GM04503 (cell line): ENCODE data around the gene ADM5.

ENCODE experiments used
- DNase-seq: peaks from one replicate; pipeline ENCODE4 v3.0.0-alpha.2; 2012; ENCODE audit warnings: low read depth

ADM5 gene, protein sequence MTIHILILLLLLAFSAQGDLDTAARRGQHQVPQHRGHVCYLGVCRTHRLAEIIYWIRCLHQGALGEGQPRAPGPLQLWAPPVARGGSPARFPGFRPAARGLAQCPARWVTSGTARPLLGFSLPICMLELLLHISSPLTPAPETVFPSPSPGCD

DNA sequence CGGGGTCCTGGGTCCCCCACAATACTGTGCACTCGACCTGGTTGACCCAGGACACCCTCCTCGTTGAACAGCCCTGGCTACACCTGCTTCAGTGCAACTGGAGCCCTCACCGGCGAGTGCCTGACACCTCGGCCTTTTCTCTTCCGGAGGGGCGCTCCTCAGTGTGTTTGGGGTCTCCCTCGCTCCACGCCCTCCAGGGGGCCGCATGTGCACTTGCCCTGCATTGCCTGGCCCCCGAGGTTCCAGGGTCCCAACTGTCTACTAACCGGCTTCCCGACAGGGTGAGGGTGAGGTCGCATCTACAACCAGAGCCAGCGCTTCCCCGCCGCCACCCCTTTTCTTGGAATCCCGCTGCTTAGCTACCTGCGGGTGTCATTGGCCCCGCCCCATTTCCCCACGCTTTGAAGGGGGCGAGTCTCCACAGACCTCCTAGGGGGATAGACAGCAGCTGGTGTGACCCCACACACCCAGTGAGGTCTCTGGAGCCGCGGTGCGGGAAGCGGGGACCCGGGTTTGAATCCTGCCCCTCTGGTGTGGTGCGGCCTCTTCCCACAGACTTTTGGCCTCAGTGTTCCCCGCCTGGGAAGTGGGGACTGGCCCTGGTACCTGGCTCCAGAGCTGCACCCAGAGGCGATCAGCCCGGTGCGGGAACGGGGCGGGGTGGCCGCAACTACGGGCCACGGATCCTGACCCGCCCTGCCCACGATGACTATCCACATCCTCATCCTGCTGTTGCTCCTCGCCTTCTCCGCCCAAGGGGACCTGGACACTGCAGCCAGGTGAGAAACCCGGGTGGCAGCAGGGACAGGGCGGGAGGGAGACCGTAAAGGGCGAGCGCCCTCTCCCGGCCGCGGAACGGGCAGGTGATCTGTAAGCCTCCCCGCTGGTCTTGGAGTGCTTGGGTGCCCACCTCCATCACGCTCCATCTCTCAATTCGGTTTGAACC lies at the start of gene ADM5:
ADM5 (plus strand) TSS at position 462 of the 946 bp plus-strand sequence; CDS start at position 706, 244 bp downstream.
- no peak for DNase-seq

DNA sequence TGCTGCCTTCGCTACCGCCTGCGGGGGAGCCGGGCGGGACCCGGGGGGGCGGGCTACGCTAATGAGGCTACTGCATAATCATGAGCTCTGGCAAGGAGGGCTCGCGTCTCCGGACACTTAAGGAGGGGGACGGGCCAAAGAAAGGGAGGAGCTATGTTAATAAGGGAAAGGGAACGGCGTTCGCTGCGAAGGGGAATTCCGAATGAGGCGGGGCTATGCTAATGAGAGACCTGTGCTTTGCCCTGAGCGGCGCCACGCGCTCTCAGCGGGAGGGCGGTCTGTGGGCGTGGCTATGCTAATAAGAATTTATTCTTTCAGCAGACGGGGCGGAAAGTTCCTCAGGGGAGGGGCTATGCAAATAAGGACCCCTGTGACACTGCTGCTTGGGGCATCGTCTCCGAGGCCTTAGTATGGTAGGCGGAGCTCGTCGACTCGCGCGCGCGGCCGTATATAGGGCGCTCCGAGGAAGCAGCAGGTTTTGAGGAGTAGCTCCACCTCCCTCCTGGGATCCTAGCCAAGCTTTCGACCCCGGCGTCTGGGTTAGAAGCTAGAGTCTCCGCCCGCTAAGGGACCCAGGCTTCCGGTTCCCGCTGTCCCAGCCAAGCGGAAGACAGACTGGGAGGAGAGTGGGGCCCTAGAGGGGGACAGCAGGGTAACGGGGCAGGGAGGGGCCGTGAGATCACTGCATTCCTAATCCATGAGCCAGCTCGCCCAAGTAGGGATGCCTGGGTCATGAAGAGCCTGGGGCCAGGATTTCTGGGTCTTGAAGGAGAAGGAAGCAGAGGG lies 49.1 kb upstream of the ADM5 start, which contains the start of gene RRAS:
RRAS (minus strand) TSS at position 31 of the 786 bp plus-strand sequence. CDS start 45 bp downstream, outside the sequence.
- peak; percentile 99 for DNase-seq

DNA sequence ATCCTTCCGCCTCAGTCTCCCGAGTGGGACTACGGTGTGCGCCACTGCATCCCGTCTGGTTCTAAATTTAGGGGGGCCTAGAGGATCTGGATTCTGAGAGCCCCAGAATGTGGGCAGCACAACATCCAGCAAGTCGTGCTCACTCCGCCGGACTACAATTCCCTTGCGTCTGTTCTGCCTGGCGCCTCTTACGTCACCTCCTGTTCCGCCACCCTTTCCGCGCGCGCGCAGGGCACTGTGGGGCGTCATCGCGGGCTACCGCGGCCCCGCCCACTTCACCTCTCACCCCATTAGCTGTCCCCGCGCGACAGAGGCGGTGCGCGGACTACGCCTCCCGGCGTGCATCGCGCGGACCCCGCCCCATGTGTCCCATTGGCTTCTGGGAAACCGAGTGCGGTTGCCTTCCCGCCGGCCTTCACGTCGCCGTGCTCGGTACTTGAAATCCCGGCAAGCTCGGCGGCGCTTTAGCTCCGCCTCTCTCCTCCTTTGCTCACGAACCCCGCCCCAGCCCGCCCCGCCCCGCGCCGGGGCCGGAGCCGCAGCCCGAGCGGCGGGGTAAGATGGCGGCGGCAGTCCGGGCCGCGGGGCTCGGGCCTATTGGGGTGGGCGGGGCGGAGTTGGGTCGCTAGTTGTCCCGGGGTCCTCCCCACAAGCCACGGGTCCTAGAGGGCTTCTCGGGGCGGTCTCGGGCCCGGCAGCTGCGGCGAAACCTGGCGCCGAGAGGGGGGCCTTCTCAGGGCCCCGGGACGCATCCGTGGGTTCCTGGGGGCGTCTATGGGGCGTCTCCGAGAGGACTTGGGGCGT lies 47.5 kb upstream of the ADM5 start, which contains the start of gene SCAF1:
SCAF1 (plus strand) TSS at position 522 of the 804 bp plus-strand sequence. CDS start 2,818 bp downstream, outside the sequence.
- peak; percentile 93 for DNase-seq

DNA sequence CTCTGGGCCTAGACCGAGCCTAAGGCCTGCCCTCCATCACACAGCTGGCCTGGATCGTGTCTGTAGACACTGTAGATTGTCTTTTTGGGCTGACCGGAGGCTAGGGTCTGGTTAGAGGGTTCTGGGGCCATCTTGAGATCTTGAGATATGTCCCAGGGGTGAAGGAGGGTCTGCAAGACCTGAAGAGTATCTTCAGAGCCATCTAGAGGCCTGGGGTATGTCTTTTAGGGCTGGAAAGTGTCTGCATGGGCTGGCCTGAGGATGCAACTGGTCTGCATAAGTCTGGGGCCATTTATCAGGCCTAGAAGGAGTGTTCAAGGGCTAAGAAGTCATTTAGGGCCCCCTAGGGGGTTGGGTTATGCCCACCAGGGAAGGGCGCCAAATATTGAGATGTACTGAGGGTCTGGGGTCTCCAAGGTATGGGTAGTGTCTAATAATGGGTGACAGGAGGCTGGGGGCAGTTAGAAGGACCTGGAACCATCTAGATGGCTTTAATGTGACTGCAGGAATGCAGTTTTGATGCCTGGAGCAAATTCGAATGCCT lies 46.8 kb upstream of the ADM5 start:
- DNase-seq = no peak

DNA sequence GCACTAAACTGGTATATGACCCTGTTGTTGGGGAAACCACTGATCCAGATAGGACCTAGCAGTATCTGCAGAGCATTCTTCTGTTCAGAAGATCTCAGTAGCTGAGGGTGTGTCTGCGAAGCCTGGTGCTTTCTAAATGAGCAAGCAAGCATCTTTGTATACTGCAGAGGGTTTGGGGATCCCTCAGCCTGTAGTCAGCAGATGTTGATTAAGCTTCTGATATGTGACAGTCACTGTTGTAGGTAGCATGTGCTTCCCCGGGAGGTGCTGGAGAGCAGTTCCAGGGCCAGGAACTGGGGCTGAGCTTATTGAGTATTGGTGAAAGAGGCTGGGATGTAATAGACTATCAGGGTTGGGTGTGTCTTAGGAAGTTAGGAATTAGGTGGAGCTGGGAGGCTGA lies 45.9 kb upstream of the ADM5 start:
- no peak for DNase-seq

DNA sequence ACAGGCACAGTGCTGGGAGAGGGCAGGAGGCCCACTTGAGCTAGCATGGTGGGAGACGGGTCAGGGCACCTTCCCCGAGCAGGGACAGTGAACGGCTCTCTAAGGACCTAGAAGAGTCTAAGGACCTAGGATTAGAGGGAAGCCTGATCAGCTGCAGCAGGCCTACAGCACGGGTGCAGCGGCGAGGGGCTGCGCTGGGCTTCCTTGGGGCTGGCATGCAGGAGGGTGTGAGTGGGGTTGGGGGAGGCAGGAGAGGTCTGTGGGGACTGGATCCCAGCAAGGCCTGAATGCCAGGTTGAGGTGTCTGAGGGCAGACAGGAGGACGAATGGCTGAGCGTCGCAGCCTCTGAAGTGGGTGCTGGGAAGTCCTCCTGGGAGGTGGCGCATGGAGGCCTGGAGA lies 43.8 kb upstream of the ADM5 start:
- no peak for DNase-seq

DNA sequence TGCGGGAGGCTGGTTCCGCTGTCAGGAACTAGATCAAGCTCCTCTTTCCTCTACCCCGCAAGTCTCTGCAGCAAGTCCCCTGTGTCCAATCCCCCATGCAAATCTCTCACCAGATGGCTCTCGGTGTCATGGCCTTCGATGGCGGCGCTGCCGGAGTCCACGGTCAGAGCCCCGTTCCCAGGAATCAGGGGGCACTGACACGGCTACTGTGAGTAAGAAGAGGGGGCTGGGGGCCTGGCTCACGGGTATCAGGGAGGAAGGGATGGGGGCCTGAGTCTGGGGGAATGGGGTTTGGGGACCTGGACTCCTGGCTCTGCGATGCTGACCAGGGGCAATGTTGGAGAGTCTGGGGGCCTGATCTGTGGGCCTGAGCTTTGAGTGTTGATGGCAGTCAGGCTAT lies 43.4 kb upstream of the ADM5 start:
- DNase-seq = no peak

DNA sequence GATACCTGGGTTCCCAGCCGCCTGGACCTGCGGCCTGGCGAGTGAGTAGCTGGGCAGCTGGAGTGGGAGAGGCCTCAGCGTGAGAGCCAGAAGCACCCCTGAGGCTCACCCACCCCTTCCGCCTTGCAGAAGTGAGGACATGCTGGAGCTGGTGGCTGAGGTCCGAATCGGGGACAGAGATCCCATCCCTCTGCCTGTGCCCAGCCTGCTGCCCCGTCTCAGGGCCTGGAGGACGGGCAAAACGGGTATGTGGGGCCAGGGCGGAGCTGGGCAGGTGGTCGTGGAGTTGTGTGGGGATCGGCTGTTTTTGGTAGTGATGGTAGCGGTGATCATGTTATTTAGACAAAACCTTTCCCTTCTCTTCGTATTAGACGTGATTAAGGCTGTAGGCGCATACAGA lies 42.8 kb upstream of the ADM5 start:
- no peak for DNase-seq

DNA sequence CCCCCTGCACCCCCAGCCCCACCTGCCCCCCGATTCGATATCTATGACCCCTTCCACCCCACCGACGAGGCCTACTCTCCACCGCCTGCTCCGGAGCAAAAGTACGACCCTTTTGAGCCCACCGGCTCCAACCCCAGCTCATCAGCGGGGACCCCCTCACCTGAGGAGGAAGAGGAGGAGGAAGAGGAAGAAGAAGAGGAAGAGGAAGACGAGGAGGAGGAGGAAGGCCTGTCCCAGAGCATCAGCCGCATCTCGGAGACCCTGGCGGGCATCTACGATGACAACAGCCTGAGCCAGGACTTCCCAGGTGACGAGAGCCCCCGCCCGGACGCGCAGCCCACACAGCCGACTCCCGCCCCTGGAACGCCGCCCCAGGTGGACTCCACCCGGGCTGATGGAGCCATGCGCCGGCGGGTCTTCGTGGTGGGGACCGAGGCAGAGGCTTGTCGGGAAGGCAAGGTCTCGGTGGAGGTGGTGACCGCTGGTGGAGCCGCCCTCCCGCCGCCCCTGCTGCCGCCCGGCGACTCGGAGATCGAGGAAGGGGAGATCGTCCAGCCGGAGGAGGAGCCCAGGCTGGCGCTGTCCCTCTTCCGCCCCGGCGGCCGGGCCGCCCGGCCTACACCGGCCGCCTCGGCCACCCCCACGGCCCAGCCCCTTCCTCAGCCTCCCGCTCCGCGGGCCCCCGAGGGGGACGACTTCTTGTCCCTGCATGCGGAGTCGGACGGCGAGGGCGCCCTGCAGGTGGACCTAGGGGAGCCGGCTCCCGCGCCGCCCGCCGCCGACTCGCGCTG lies 38.2 kb upstream of the ADM5 start:
- DNase-seq = no peak

DNA sequence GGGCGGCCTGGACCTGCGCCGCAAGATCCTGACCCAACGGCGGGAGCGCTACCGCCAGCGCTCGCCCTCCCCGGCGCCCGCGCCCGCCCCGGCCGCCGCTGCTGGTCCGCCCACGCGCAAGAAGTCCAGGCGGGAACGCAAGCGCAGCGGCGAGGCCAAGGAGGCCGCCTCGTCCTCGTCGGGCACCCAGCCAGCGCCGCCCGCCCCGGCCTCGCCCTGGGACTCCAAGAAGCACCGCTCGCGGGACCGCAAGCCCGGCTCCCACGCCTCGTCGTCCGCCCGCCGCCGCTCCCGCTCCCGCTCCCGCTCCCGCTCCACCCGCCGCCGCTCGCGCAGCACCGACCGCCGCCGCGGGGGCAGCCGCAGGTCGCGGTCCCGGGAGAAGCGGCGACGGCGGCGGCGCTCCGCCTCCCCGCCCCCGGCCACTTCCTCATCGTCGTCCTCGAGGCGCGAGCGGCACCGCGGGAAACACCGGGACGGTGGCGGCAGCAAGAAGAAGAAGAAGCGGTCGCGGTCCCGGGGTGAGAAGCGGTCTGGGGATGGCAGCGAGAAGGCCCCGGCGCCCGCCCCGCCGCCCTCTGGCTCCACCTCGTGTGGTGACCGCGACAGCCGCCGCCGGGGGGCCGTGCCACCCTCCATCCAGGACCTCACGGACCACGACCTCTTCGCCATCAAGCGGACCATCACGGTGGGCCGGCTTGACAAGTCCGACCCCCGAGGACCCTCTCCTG lies 37.4 kb upstream of the ADM5 start:
- DNase-seq = no peak

DNA sequence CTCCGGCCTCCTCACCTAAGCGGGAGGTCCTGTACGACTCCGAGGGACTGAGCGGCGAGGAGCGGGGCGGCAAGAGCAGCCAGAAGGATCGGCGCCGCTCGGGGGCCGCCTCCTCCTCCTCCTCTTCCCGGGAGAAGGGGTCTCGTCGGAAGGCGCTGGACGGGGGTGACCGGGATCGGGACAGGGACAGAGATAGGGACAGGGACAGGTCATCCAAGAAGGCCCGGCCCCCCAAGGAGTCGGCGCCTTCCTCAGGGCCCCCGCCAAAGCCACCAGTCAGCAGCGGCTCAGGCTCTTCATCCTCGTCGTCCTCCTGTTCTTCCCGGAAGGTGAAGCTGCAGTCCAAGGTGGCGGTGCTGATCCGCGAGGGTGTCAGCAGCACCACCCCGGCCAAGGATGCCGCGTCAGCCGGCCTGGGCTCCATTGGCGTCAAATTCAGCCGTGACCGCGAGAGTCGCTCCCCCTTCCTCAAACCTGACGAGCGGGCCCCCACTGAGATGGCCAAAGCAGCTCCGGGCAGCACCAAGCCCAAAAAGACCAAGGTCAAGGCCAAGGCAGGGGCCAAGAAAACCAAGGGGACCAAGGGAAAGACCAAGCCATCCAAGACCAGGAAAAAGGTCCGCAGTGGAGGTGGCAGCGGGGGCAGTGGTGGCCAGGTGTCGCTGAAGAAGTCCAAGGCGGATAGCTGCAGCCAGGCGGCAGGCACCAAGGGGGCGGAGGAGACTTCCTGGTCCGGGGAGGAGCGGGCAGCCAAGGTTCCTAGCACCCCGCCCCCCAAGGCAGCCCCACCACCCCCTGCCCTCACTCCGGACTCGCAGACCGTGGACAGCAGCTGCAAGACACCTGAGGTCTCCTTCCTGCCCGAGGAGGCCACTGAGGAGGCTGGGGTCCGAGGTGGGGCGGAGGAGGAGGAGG lies 36.6 kb upstream of the ADM5 start:
- no peak for DNase-seq

DNA sequence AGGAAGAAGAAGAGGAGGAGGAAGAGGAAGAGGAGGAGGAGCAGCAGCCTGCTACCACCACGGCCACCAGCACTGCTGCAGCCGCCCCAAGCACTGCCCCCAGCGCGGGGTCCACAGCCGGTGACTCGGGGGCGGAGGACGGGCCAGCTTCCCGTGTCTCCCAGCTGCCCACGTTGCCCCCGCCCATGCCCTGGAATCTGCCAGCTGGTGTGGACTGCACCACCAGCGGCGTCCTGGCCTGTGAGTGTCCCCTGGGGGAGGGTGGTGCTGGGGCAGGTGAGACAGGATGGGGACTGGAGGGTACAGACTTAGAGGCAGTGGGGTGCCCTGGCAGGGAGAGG lies 36.0 kb upstream of the ADM5 start:
- no peak for DNase-seq

DNA sequence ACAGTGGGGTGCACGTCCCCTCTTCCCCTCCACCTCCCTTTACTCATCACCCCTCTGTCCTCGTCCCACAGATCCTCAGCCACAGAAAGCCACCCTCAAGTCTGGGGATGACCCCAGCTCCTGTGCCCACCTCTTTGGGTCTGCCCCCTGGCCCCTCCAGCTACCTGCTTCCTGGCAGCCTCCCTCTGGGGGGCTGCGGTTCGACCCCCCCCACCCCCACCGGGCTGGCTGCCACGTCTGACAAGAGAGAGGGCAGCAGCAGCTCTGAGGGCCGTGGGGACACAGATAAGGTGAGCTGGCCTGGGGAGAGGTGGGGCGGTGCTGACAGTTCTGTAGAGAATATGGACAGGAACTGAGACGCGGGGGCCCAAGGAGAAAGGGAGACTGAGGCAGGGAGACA lies 34.8 kb upstream of the ADM5 start:
- DNase-seq = no peak

DNA sequence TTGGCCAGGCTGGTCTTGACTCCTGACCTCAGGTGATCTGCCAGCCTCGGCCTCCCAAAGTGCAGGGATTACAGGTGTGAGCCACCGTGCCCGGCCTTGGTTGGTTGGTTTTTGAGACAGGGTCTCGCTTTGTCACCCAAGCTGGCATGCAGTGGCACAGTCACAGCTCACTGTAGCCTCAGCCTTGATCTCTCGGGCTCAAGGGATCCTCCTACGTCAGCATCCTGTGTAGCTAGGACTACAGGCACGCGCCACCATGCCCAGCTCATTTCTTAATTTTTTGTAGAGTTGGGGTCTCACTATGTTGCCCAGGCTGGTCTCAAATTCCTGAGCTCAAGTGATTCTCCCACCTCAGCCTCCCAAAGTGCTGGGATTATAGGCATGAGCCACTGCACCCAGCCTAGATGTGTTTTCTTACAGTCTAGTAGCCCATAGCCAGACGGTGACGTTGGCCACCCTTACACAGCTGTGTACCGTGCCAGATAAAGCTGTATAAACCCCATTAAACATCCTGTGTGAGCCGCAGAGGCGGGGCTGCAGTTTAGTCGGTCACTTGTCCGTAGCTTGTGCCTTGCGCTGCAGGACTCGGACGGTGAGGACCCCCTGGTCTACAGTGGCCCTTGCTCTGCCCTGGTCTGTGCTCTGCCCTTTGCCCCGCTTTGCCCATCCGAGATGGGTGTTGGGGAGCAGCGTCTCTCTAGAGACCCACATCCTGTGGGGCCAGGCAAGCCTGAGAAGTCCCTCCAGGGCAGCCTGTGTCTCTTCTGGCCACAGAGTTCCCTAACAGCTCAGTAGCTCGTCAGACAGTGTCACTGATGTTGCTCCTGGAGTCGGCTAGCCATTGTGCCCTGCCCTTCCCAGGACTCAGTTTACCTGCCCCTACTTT lies 33.6 kb upstream of the ADM5 start:
- no peak for DNase-seq

DNA sequence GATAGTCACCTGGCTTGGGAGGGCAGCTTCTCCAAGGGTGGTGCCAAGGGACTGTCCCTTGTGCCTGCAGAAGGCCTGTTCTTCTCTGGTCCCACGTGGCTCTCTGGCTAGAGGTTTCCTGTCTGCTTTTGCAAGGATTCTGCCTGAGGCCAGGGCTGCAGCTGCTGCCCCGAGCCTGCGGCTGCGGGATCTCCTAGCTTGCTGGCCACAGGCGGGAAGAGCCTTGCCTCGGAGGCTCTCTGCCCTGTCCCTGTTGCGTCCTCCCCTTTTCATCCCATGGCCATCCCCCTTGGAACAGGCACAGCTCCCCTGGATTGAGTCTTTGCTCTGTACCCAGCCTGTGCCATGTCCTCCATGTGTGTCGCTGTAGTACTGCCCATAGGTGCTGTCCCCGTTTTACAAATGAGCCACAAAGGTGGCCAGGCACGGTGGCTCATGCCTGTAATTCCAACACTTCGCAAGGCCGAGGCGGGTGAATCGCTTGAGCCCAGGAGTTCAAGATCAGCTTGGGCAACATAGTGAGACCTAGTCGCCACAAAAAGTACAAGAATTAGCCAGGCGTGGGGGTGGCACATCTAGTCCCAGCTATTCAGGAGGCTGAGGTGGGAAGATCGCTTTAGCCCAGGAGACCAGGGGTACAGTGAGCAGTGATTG lies 32.8 kb upstream of the ADM5 start:
- DNase-seq = no peak

DNA sequence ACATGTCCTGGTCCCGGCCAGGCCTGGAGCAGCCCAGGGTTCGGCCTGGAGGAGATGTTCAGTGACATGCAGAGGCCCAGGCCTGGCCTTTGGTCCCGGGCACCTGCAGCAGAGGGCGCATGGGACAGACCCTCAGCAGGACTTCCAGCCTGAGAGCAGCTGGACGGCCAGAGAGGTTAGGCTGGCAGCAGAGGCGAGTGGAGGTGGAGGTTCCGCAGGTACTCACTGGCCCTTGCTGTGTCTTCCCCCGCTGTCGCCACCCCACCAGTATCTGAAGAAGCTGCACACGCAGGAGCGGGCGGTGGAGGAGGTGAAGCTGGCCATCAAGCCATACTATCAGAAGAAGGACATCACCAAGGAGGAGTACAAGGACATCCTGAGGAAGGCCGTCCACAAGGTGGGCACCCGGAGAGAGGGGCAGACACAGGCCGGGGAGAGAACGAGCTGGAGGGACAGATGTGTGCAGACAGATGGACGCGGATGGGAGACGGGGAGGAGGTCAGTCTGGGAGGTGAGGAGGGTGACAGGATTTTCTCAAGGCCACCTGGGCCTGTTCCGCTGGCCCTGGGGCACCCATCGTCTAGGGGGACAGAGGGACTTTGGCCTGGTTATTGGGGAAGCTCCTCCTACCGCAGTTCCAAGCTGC lies 31.8 kb upstream of the ADM5 start:
- no peak for DNase-seq

DNA sequence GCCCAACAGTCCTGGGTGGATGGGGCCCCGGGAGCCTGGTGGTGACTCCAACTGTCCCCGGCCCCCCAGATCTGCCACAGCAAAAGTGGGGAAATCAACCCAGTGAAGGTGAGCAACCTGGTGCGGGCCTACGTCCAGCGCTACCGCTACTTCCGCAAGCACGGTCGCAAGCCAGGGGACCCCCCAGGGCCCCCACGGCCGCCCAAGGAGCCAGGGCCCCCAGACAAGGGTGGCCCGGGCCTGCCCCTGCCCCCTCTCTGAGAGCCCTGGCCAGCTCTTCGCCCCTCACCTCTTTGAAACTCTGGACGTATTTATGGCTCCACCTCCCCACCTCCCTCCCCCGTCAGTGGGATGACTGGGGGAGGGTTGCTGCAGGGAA lies 31.3 kb upstream of the ADM5 start:
- no peak for DNase-seq
